Mesendoderm (in vitro differentiated cells): ENCODE measurements around the gene CHST8.

Experiments used
- DNase-seq: peaks from one replicate; pipeline ENCODE4 v3.0.0; 2013
- H2AK5ac ChIP-seq: 2 replicates; pipeline ENCODE4 v1.6.1; 2013; ENCODE audit warnings: low read length, inconsistent platforms
- H2BK120ac ChIP-seq: 2 replicates; pipeline ENCODE4 v1.6.1; 2013; ENCODE audit warnings: low read depth, mild to moderate bottlenecking, low read length, moderate library complexity, mixed read lengths
- H2BK15ac ChIP-seq: replicated peaks from 2 replicates; pipeline ENCODE4 v1.6.1; 2013; ENCODE audit warnings: low read depth, mild to moderate bottlenecking, moderate library complexity
- H2BK5ac ChIP-seq: 2 replicates; pipeline ENCODE4 v1.6.1; 2013; ENCODE audit warnings: low read length, inconsistent platforms
- H3K18ac ChIP-seq: 2 replicates; pipeline ENCODE4 v1.6.1; 2013; ENCODE audit warnings: mild to moderate bottlenecking, low read length, mixed read lengths
- H3K23ac ChIP-seq: one replicate; pipeline ENCODE4 v1.6.1; 2013; ENCODE audit warnings: low read length
- H3K27ac ChIP-seq: 2 replicates; pipeline ENCODE4 v1.5.1; 2013; ENCODE audit warnings: low read depth, mild to moderate bottlenecking, inconsistent platforms, low read length, moderate library complexity
- H3K27me3 ChIP-seq: 2 replicates; pipeline ENCODE4 v1.6.1; 2013; ENCODE audit warnings: low read length, control low read depth, mild to moderate bottlenecking, inconsistent platforms; ENCODE audit not compliant: insufficient read depth, poor library complexity
- H3K36me3 ChIP-seq: 2 replicates; pipeline ENCODE4 v1.6.1; 2013; ENCODE audit warnings: low read length, inconsistent platforms; ENCODE audit not compliant: control insufficient read depth, insufficient read depth
- H3K4ac ChIP-seq: one replicate; pipeline ENCODE4 v1.6.1; 2013; ENCODE audit warnings: low read depth, mild to moderate bottlenecking, low read length, moderate library complexity
- H3K4me1 ChIP-seq: 2 replicates; pipeline ENCODE4 v1.6.1; 2013; ENCODE audit warnings: low read depth, low read length, inconsistent platforms; ENCODE audit not compliant: control insufficient read depth
- H3K4me2 ChIP-seq: 2 replicates; pipeline ENCODE4 v1.6.1; 2013; ENCODE audit warnings: low read length
- H3K4me3 ChIP-seq: 2 replicates; pipeline ENCODE4 v1.5.1; 2013; ENCODE audit warnings: mild to moderate bottlenecking, low read length
- H3K56ac ChIP-seq: one replicate; pipeline ENCODE4 v1.6.1; 2013; ENCODE audit warnings: low read length
- H3K79me1 ChIP-seq: 2 replicates; pipeline ENCODE4 v1.6.1; 2013; ENCODE audit warnings: low read length, inconsistent platforms
- H3K79me2 ChIP-seq: 2 replicates; pipeline ENCODE4 v1.6.1; 2013; ENCODE audit warnings: mild to moderate bottlenecking, low read length; ENCODE audit not compliant: control insufficient read depth, insufficient read depth
- H3K9ac ChIP-seq: 2 replicates; pipeline ENCODE4 v1.6.1; 2013; ENCODE audit warnings: low read length, inconsistent platforms
- H4K5ac ChIP-seq: one replicate; pipeline ENCODE4 v1.6.1; 2013; ENCODE audit warnings: low read length
- H4K8ac ChIP-seq: one replicate; pipeline ENCODE4 v1.6.1; 2013; ENCODE audit warnings: low read depth, mild to moderate bottlenecking, control low read depth, low read length, moderate library complexity
- WGBS: extraction: QIAGEN DNeasy Blood & Tissue Kit; methylation state at CpG from one replicate; pipeline ENCODE4 v1.1.7; 2013; ENCODE audit warnings: low lambda C conversion rate, missing lambda C conversion rate; ENCODE audit not compliant: insufficient coverage; ENCODE audit errors: extremely low coverage; 5-methylcytosine and 5-hydroxymethylcytosine counted together

CHST8 gene

GRCh38 chr19:33640773-33641172, 19.0 kb downstream of the CHST8 start:
- Histone ChIP-seq H2AK5ac (no peak overlapping the region), H4K8ac (no peak overlapping the region), H3K18ac (no peak overlapping the region), H3K36me3 (no peaks in the 10 kb centered on the region), H3K56ac (no peak overlapping the region), H3K27ac (no peak overlapping the region), H3K79me1 (no peaks in the 10 kb centered on the region), H3K27me3 (no peaks in the 10 kb centered on the region), H3K9ac (no peak overlapping the region), H3K4me2 (no peak overlapping the region), H3K23ac (no peak overlapping the region), H3K79me2 (no peaks in the 10 kb centered on the region), H2BK120ac (no peak overlapping the region), H3K4me3 (no peak overlapping the region), H4K5ac (no peak overlapping the region), H2BK5ac (no peak overlapping the region), H3K4ac (no peak overlapping the region), H3K4me1 (peaks cover 2% of the 10 kb centered on the region), H2BK15ac (no peak overlapping the region)
- DNase-seq = no peak
- no CpG with 5 or more reads among the region's 9 CpGs for whole genome bisulfite sequencing

GRCh38 chr19:33641261-33641660, 19.5 kb downstream of the CHST8 start:
- Histone ChIP-seq H2BK5ac (no peak overlapping the region), H2BK120ac (no peak overlapping the region), H3K4me3 (no peak overlapping the region), H3K23ac (no peak overlapping the region), H2BK15ac (no peak overlapping the region), H3K27me3 (no peaks in the 10 kb centered on the region), H3K79me1 (no peaks in the 10 kb centered on the region), H3K9ac (no peak overlapping the region), H4K5ac (no peak overlapping the region), H3K18ac (no peak overlapping the region), H3K4ac (no peak overlapping the region), H3K36me3 (no peaks in the 10 kb centered on the region), H4K8ac (no peak overlapping the region), H3K56ac (no peak overlapping the region), H3K27ac (no peak overlapping the region), H2AK5ac (no peak overlapping the region), H3K79me2 (no peaks in the 10 kb centered on the region), H3K4me1 (peaks cover 2% of the 10 kb centered on the region), H3K4me2 (no peak overlapping the region)
- WGBS = no CpG with 5 or more reads among the region's 5 CpGs
- DNase-seq = no peak

- no CpG with 5 or more reads among the region's 7 CpGs for WGBS
- DNase-seq = no peak
- no peak overlapping the region for H4K5ac ChIP-seq
These were observed 20.3 kb downstream of the CHST8 start for GRCh38 chr19:33641956-33642498.

GRCh38 chr19:33644284-33644836, 22.6 kb downstream of the CHST8 start:
- Histone ChIP-seq H3K4me2 (no peak overlapping the region), H3K4me3 (no peak overlapping the region), H3K56ac (no peak overlapping the region), H3K18ac (no peak overlapping the region), H3K4ac (no peak overlapping the region), H2AK5ac (no peak overlapping the region), H2BK5ac (no peak overlapping the region), H2BK15ac (no peak overlapping the region), H4K8ac (no peak overlapping the region), H3K9ac (no peak overlapping the region), H3K79me2 (no peaks in the 10 kb centered on the region), H4K5ac (no peak overlapping the region), H3K27ac (no peak overlapping the region), H3K4me1 (no peaks in the 10 kb centered on the region), H3K23ac (no peak overlapping the region), H3K36me3 (no peaks in the 10 kb centered on the region), H3K79me1 (no peaks in the 10 kb centered on the region), H3K27me3 (no peaks in the 10 kb centered on the region), H2BK120ac (no peak overlapping the region)
- no CpG with 5 or more reads among the region's 9 CpGs for WGBS
- DNase-seq = no peak

More at GRCh38 chr19:33641956-33642498, 20.3 kb downstream of the CHST8 start:
- H3K27me3 ChIP-seq = no peaks in the 10 kb centered on the region
- no peak overlapping the region for H3K4ac ChIP-seq
- H2BK120ac ChIP-seq = no peak overlapping the region
- no peak overlapping the region for H2BK15ac ChIP-seq
- H3K23ac ChIP-seq = no peak overlapping the region
- no peak overlapping the region for H4K8ac ChIP-seq
- no peaks in the 10 kb centered on the region for H3K79me2 ChIP-seq
- peaks cover 2% of the 10 kb centered on the region for H3K4me1 ChIP-seq
- no peak overlapping the region for H3K9ac ChIP-seq
- H3K56ac ChIP-seq = no peak overlapping the region
- no peak overlapping the region for H3K4me2 ChIP-seq
- H2BK5ac ChIP-seq = no peak overlapping the region
- H3K36me3 ChIP-seq = no peaks in the 10 kb centered on the region
- H3K27ac ChIP-seq = no peak overlapping the region
- H3K79me1 ChIP-seq = no peaks in the 10 kb centered on the region
- no peak overlapping the region for H3K4me3 ChIP-seq
- no peak overlapping the region for H3K18ac ChIP-seq
- H2AK5ac ChIP-seq = no peak overlapping the region

- H3K27ac ChIP-seq = no peak overlapping the region
- no peak overlapping the region for H3K18ac ChIP-seq
- H3K27me3 ChIP-seq = no peaks in the 10 kb centered on the region
These were observed 24.6 kb downstream of the CHST8 start for GRCh38 chr19:33646306-33646705.

GRCh38 chr19:33647146-33647545, 25.4 kb downstream of the CHST8 start:
- Histone ChIP-seq H3K56ac (no peak overlapping the region), H3K4me2 (no peak overlapping the region), H3K4ac (no peak overlapping the region), H3K4me1 (no peaks in the 10 kb centered on the region), H3K36me3 (no peaks in the 10 kb centered on the region), H3K27ac (no peak overlapping the region), H3K79me2 (no peaks in the 10 kb centered on the region), H2BK120ac (no peak overlapping the region), H2BK5ac (no peak overlapping the region), H3K79me1 (no peaks in the 10 kb centered on the region), H2BK15ac (no peak overlapping the region), H3K9ac (no peak overlapping the region), H3K18ac (no peak overlapping the region), H2AK5ac (no peak overlapping the region), H3K27me3 (no peaks in the 10 kb centered on the region), H4K8ac (no peak overlapping the region), H4K5ac (no peak overlapping the region), H3K4me3 (no peak overlapping the region), H3K23ac (no peak overlapping the region)
- no CpG with 5 or more reads among the region's 6 CpGs for WGBS
- no peak for DNase-seq

More at GRCh38 chr19:33646306-33646705, 24.6 kb downstream of the CHST8 start:
- Histone ChIP-seq H3K4me2 (no peak overlapping the region), H4K8ac (no peak overlapping the region), H3K36me3 (no peaks in the 10 kb centered on the region), H2BK15ac (no peak overlapping the region), H2AK5ac (no peak overlapping the region), H3K23ac (no peak overlapping the region), H3K79me1 (no peaks in the 10 kb centered on the region), H3K56ac (no peak overlapping the region), H3K9ac (no peak overlapping the region), H2BK5ac (no peak overlapping the region), H3K79me2 (no peaks in the 10 kb centered on the region), H2BK120ac (no peak overlapping the region), H4K5ac (no peak overlapping the region), H3K4me1 (no peaks in the 10 kb centered on the region), H3K4ac (no peak overlapping the region), H3K4me3 (no peak overlapping the region)
- no peak for DNase-seq
- WGBS = no CpG with 5 or more reads among the region's 4 CpGs
